ENCODE results near the gene NCAPD2. TPM values are rescaled to one million over a fixed set of nuclear protein-coding genes. Genes with fewer than 3 reads are reported as not detected.
"Not testable (repeated sequence)": the region's sequence is repeated elsewhere in the genome, so short reads cannot be mapped to it uniquely, and the experiment has no call there.

The NCAPD2 gene
- total RNA-seq, 1 donor from 2014 or later, result 35.3 TPM

DNA sequence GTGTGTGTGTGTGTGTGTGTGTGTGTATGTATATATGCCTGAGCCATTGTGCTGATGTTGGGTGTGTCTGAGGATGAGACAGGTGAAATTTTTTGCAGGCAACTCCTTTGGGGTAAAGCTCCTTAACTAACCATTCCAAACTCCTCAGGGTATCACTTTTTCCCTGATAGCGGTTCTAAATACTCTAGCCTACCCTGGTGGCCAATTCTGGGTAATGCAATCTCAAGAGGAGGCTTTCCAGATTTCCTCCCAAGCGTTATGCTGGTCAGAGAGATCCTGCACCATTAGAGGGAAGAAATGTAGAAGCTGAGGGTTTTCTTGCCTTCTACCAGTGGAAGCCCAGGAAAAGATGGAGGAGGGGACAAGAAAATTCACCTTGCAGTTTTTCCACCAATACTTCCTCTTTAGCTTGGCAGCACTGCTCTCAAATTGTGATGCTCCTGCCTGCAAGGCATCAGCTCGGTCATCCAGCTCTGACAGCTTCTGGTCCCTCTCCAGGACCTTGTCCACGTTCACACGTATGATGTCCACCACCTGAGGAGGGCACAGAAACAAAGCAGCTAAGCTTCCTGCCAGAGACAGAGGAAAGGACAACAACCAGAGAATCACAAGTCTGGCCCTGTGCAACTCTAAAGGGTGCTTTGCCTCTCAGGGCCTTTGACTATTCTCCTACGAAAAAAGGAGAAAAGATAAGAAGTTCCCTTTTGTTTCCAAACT lies 28.3 kb upstream of the NCAPD2 start:
- peak; percentile 86 for DNase-seq

DNA sequence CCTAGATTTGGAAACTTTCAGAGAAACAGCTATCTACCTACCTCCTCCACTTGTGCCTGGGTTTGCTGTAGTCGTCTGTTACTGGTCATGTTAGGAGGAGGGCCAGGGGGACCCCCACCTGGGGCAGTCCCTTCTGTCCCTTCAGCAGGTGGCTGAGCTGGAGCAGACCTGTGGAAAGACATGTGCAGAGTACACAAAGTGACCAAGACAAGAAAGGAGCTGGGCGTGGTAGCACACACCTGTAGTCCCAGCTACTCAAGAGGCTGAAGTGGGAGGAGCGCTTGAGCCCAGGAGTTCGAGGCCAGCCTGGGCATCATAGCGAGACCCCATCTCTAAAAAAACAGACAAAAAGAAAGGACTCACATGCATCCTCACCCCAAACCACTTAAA lies 27.7 kb upstream of the NCAPD2 start:
- no peak for DNase-seq

DNA sequence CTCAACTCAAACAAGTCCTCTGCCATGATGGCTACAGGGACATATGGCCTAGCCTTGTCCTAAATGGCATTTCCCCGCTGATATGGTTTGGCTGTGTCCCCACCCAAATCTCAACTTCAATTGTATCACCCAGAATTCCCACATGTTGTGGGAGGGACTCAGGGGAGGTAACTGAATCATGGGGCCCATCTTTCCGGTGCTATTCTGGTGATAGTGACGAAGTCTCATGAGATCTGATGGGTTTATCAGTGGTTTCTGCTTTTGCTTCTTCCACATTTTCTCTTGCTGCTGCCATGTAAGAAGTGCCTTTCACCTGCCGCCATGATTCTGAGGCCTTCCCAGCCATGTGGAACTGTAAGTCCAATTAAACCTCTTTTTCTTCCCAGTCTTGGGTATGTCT lies 27.2 kb upstream of the NCAPD2 start:
- not testable (repeated sequence) for DNase-seq

DNA sequence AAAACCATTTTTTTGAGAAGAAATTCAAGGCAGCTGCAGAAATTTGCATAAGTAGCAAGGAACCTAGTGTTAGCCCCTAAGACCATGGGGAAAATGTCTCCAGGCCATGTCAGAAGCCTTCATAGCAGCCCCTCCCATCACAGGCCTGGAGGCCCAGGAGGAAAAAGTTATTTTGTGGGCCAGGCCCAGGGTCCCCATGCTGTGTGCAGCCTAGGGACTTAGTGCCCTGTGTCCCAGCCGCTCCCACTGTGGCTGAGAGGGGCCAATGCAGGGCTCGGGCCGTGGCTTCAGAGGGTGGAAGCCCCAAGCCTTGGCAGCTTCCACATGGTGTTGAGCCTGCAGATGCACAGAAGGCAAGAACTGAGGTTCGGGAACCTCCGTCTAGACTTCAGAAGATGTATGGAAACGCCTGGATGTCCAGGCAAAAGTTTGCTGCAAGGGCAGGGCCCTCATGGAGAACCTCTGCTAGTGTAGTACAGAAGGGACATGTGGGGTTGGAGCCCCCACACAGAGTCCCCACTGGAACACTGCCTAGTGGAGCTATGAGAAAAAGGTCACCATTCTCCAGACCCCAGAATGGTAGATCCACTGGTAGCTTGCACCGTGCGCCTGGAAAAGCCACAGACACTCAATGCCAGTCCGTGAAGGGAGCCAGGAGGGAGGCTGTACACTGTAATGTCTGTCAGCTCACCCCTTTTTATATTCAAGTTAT lies 26.2 kb upstream of the NCAPD2 start:
- not testable (repeated sequence) for DNase-seq

DNA sequence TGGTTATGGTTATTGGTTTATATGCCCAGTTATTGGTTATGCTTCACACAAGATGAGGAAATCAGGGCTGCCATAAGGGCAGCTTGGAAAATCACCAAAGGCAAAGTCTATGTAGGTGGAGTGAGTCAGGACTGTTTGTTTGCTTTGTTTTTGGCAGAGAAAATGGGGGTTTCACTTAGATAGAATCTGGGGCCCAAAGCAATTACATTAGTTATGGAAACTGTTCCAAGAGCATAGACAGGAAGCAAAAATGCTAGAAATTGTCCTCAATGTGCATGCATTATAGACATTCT lies 25.7 kb upstream of the NCAPD2 start:
- no peak for DNase-seq

DNA sequence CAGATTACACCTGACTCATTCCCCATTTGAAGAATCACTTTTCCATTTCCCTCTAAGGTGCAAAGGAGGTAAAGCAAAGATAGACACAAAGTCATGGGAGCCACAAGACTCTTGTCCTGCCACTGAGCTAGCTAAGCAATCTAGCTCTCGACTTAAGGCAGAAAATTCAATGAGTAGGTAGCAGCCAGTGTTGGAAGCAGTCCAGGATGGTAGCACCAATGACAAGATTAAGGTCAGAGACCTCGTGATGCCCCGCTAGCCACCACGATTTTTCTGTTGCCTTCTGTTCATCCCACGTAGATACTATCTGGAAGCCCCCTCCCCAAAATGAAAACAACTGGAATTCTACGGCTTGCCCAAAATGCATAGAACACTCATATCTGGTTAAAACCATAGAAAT lies 24.8 kb upstream of the NCAPD2 start:
- no peak for DNase-seq

DNA sequence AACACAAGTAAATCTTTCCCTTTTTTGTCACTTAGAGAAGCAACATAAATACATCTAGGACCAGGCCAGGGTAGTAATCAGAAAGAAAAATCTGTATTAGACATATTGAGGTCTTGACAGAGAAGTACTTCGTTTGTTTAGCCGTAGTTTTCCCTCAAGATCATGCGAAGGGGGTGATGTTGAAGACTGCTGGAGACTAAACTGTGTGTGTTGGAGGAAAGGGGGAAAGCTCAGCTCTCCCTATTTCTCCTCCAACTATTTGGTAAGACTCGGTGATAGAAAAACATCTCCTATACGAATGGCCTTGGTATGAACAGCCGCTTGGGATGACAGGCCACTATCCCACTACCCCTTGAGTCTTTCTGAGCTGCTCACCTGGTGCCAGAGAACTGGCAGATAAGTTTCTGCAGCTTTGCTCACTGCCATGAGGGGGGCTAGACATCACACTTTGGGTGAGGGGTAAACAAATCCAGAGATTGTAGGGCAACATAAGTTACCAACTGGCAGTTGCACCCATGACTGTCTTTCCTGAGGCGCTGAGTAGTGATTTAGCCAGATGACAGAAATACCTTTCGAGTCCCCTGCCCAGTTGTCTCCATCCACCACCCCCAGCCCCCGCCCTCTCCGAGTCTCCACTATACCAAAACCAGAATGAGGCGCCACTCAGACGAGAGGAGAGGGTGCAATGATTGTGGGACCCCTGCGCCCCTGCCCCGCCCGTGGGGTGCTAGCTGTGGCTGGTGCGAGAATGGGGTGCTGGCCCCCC lies 24.1 kb upstream of the NCAPD2 start:
- no peak for DNase-seq

DNA sequence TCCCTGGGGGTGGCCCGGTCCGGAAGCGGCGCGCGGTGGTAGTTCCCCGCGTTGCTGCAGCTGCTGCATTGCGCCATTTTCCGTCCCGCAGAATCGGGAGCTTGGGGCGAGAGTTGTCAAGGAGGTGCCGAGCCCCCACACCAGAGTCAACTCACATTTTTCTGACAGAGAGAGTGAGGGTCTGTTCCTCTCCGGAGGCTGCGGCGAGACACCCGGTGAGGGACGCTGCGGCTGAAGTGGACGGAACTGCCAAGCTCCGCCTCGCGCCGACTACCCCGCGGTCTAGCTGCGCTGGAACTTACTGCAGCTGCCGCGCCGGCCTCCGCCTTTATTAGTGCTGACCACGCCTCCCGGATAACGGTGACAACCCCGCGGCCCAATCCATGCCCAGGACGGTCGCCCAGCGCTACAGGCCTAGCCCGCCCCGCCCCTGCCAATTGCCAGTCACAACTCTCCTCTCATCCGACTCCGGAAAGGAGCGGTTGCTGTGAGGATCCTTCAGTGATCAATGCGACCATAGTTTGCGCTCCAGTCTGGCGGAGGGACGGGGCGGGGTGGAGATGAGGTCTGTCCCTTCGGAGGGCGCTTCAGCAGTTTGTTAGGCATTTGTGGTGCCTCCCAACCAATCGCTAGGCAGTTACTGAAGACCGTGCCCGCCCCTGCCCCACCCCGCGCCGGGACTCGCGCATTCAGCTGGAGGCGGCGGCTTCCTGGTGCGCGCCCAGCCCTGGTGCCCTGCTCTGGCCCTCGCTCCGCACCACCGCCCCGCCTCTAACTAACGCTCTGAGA lies 23.3 kb upstream of the NCAPD2 start, which contains the start of gene VAMP1:
TSS of gene VAMP1 (minus strand) at position 303 of the 789 bp plus-strand sequence. CDS start at position 157, 146 bp downstream.
- DNase-seq, result peak; percentile 99

DNA sequence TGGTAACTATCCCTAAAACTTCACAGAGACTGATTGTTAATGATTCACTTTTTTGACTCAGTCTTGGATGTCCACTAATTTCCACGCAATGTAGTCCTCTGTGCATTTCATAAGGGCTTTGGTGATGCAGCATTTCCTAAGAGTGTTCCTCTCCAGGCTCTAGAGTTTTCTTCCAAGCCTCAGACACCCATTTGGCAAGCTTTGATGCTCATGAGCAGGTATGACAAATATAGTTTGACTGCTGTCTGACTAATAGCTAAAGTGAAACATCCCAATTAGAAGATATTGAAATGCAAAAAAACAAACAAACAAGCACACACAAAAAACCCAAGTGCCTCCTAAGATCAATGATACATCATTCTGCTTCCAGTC lies 21.9 kb upstream of the NCAPD2 start:
- no peak for DNase-seq

DNA sequence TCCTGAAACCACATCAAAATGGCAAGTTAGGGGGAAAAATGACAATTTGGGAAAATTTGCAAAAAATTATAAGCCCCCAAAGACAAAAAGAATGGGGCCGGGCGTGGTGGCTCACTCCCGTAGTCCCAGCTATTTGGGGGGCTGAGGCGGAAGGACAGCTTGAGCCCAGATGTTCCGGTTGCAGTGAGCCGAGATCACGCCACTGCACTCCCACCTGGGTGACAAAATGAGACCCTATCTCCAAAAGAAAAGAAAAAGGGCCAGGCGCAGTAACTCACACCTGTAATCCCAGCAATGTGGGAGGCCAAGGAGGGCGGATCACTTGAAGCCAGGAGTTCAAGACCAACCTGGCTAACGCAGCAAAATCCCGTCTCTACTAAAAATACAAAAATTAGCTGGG lies 21.4 kb upstream of the NCAPD2 start:
- DNase-seq, result no peak

DNA sequence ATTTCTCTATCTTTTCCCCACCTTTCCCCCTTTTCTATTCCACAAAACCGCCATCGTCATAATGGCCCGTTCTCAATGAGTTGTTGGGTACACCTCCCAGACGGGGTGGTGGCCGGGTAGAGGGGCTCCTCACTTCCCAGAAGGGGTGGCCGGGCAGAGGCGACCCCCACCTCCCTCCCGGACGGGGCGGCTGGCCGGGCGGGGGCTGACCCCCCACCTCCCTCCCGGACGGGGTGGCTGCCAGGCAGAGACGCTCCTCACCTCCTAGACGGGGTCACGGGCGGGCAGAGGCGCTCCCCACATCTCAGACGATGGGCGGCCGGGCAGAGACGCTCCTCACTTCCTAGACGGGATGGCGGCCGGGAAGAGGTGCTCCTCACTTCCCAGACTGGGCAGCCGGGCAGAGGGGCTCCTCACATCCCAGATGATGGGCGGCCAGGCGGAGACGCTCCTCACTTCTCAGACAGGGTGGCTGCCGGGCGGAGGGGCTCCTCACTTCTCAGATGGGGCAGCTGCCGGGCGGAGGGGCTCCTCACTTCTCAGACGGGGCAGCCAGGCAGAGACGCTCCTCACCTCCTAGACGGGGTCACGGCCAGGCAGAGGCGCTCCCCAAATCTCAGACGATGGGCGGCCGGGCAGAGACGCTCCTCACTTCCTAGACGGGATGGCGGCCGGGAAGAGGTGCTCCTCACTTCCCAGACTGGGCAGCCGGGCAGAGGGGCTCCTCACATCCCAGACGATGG lies 18.5 kb upstream of the NCAPD2 start:
- DNase-seq, result not testable (repeated sequence)

DNA sequence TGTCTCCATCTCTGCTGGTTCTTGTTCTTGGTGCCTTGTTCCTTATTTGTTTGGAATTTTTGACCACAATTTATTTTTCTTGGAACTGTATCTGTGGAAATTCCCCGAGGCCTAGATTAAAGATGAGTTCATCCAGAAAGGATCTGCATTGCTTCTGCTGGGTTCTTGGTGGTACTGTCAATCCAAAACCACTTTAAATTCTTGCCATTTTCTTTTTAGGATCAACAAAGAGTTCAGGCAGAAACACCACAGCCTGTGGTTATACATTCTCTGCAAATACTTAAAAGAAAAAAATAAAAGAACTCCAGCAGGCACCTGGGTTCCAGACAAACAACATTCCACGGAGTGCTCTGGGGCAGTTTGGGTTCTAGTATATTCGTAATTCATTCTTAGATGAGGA lies 17.4 kb upstream of the NCAPD2 start:
- no peak for DNase-seq

DNA sequence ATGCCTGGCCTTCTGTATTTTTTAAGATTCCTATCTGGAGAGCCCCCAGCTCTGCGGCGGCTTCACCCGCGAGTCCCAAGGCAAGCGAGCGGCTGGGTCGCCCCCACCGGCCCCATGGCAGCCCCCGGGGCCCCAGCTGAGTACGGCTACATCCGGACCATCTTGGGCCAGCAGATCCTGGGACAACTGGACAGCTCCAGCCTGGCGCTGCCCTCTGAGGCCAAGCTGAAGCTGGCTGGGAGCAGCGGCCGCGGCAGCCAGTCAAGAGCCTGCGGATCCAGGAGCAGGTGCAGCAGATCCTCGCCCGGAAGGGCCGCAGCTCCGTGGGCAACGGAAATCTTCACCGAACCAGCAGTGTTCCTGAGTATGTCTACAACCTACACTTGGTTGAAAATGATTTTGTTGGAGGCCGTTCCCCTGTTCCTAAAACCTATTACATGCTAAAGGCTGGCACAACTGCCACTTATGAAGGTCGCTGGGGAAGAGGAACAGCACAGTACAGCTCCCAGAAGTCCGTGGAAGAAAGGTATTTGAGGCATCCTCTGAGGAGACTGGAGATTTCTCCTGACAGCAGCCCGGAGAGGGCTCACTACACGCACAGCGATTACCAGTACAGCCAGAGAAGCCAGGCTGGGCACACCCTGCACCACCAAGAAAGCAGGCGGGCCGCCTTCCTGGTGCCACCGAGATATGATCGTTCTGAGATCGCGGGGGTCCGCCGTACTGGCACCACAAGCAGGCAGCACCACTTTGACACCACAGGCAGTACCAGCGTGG lies 16.1 kb upstream of the NCAPD2 start:
- DNase-seq, result not testable (repeated sequence)

DNA sequence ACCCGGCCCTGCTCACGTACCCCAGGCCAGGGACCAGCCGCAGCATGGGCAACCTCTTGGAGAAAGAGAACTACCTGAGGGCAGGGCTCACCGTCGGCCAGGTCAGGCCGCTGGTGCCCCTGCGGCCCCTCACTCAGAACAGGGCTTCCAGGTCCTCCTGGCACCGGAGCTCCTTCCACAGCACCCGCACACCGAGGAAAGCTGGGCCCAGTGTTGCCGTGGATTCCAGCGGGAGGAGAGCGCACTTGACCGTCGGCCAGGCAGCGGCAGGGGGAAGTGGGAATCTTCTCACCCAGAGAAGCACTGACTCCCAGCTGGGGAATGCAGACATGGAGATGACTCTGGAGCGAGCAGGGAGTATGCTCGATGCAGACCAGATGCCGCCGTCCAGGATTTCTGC lies 15.5 kb upstream of the NCAPD2 start:
- DNase-seq, result no peak

DNA sequence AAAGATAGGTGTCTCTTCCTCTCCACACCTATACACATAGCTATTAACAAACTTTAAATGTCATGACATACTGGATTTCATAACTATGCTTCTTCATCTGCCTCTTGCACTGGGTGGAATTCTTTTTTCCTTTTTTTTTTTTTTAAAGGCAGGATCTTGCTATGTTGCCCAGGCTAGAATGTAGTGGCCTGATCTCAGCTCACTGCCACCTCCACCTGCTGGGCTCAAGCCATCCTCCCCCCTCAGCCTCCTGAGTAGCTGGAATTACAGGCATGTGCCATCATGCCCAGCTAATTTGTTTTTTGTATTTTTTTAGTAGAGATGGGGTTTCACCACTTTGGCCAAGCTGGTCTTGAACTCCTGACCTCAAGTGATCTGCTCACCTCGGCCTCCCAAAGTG lies 5.7 kb upstream of the NCAPD2 start:
- no peak for DNase-seq

DNA sequence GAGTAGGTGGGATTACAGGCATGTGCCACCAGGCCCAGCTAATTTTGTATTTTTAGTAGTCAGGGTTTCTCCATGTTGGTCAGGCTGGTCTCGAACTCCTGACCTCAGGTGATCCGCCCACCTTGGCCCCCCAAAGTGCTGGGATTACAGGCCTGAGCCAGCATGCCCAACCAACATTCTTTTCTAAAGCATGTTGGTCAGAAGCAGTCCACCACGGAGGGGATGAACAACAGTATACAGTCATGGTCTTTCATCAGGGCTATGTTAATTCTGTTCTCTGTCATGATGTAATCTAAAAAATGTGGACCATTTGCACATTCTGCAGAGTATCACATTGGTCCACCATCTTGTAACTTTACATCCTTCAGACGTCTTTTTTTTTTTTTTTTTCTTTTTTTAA lies 4.5 kb upstream of the NCAPD2 start:
- DNase-seq, result no peak

DNA sequence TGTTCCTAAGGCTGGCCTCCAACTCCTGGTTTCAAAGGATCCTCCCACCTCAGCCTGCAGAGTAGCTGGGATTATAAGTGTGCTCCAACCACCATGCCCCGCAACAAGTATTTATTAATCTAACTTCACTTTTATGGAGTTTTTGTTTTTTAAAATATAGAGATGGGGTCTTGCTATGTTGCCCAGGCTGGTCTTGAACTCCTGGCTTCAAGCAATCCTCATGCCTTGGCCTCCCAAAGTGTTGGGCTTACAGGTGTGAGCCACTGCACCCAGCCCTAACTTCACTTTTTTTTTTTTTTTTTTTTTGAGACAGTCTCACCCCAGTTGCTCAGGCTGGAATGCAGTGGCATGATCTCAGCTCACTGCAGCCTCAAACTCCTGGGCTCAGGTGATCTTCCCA lies 3.2 kb upstream of the NCAPD2 start:
- not testable (repeated sequence) for DNase-seq

DNA sequence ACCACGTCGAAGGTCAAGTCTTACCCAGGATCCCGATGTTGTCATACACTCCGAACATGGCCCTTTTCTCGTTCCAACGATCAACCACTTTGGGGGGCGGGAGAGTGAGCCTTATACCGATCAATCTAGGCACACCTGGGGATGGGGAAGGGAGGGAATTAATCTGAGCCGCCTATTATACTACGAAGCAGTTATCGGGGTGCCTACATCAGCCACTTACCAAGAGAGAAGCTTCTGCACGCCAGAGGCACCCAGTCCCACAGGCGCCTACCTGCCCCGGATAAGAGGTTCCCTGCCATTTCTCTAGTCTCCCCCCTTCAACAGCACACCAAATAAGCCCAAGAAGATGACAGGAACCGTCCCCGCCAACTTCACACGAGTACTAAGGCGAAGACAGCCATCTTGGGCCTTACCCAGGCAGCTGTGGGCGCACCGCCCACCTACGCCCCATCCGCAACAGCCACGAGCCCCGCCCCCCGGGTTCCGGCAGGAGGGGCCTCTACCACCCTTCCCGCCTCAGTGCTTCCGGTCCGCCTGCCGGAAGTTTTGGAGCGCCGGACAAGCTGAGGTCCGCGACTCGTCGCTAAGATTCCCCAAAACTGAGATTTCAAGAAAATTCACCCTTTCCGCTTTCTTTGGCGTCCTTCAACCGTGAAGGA lies 935 bp upstream of the NCAPD2 start, which contains the start of gene MRPL51:
TSS of gene MRPL51 (minus strand) at position 425 of the 659 bp plus-strand sequence. CDS start at position 299, 126 bp downstream.
- DNase-seq, result peak; percentile 98

DNA sequence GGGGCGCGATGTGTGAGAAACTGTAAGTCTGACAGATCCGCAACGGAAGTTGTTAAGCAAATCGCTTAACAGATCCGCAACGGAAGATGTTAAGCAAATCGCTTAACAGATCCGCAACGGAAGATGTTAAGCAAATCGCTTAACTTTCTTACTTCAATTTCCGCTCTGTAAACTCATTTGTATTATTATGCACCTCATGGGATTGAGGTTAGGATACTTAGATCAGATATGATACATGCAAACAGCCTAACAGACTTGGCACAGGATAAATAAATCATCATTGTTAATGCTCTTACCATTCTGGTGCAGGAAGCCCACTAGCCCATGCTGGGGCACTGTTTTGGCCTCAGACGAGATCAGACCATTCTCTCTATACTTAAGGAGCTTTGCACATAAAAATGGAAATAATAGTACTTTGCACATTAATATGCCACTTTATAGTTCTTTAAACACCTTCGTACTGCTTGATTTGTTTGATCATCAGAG lies 399 bp downstream of the NCAPD2 start:
- no peak for DNase-seq

DNA sequence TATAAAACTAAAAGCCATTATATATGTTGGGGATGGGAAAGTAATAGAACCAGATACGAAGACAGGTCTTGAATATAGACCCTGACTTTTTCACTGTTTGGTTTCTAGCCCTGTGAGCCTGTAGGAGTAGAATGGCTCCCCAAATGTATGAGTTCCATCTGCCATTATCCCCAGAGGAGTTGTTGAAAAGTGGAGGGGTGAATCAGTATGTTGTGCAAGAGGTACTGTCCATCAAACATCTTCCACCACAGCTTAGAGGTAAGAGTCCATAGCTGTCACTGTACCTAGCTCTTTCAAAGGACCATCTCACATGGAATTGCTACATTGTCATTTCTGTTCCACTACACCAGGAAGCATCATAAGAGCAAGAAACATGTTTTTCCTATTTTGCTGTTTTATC lies 1.1 kb downstream of the NCAPD2 start:
- DNase-seq, result no peak

All from tongue (tissue), 2 donors.